Mucosa of stomach (tissue), 1 donor: ENCODE results near the gene ENTPD2.

Experiments used
- H3K27me3 ChIP-seq: one replicate; pipeline ENCODE4 v1.7.0; 2013; ENCODE audit warnings: mild to moderate bottlenecking, low read length; ENCODE audit not compliant: control insufficient read depth, insufficient read depth
- H3K36me3 ChIP-seq: one replicate; pipeline ENCODE4 v1.7.0; 2013; ENCODE audit warnings: low read length; ENCODE audit not compliant: control insufficient read depth, insufficient read depth
- H3K4me1 ChIP-seq: one replicate; pipeline ENCODE4 v1.7.0; 2013; ENCODE audit warnings: mild to moderate bottlenecking, low read length; ENCODE audit not compliant: control insufficient read depth, insufficient read depth
- H3K4me3 ChIP-seq: one replicate; pipeline ENCODE4 v1.7.0; 2013; ENCODE audit warnings: low read length
- H3K9ac ChIP-seq: one replicate; pipeline ENCODE4 v1.7.0; 2013; ENCODE audit warnings: mild to moderate bottlenecking, low read length, moderate library complexity
- H3K9me3 ChIP-seq: one replicate; pipeline ENCODE4 v1.7.0; 2013; ENCODE audit warnings: mild to moderate bottlenecking, low read length, moderate library complexity; ENCODE audit not compliant: control insufficient read depth
- donor health status: Pancreatic carcinoma.

Gene ENTPD2

GRCh38 chr9:137045294-137046087 lies 8.4 kb downstream of the ENTPD2 start:
- Histone ChIP-seq H3K9me3 (no peaks in the 10 kb centered on the region), H3K9ac (peak overlapping the region; percentile 61), H3K4me1 (peaks cover 36% of the 10 kb centered on the region), H3K4me3 (peak overlapping the region; percentile 71), H3K27me3 (peaks cover 18% of the 10 kb centered on the region), H3K36me3 (no peaks in the 10 kb centered on the region)

DNA sequence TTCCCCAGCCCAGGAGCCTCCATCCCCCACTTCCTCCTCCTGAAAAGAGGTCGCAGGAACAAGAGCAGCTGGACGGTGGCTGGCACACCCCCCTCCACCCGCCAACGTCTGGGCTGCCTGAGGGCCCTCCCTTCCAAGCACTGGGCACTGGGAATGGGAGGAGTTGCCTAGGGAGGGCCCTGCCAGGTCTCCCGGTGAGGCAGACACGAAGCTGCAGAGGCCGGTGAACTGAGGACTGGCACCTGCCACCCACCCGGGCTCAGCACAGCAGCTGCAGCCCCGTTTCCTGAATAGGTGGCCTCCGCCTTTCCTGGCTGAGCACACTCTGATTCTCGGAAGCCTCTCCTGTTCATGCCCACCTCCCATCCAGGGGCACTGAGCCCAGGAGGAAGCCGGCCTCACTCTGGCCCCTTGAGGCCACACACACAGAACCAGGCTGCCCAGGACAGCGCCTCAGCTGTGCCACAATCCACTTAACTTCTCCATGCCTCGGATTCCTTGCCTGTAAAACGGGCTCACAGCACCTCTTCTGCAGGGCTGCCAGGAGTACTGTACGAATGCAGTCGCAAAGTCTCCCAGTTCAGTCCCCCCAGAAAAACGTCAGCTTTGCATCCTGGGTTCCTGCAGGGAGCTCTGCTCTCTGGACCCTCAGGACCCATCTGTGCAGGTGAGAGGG lies 9.2 kb downstream of the ENTPD2 start:
- H3K36me3 ChIP-seq, result no peaks in the 10 kb centered on the region
- peaks cover 13% of the 10 kb centered on the region for H3K27me3 ChIP-seq
- H3K9me3 ChIP-seq, result no peaks in the 10 kb centered on the region
- H3K4me3 ChIP-seq, result peak overlapping the region; percentile 71
- peaks cover 35% of the 10 kb centered on the region for H3K4me1 ChIP-seq
- H3K9ac ChIP-seq, result peak overlapping the region; percentile 61

DNA sequence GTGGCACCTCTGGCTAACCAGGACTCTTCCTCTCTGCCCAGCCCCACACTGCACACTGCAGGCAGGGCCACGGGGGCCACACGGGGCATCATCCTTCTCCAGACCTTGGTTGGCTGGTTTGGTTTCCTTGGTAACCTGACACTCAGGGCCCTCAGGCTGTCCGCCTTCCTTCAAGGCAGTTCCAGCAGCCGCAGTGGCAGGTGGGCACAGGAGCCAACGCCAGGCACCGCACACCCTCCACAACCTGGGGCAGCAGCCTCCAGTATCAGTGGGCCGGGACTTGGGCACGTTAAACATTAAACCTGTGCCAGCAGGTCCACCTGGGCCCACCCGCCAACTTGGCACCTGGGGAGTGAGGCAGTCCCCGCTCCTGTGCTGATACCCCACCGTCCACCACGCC lies 9.8 kb downstream of the ENTPD2 start:
- Histone ChIP-seq H3K4me1 (peaks cover 33% of the 10 kb centered on the region), H3K36me3 (no peaks in the 10 kb centered on the region), H3K9ac (peak overlapping the region; percentile 41), H3K27me3 (peaks cover 7% of the 10 kb centered on the region), H3K4me3 (no peak overlapping the region), H3K9me3 (no peaks in the 10 kb centered on the region)

DNA sequence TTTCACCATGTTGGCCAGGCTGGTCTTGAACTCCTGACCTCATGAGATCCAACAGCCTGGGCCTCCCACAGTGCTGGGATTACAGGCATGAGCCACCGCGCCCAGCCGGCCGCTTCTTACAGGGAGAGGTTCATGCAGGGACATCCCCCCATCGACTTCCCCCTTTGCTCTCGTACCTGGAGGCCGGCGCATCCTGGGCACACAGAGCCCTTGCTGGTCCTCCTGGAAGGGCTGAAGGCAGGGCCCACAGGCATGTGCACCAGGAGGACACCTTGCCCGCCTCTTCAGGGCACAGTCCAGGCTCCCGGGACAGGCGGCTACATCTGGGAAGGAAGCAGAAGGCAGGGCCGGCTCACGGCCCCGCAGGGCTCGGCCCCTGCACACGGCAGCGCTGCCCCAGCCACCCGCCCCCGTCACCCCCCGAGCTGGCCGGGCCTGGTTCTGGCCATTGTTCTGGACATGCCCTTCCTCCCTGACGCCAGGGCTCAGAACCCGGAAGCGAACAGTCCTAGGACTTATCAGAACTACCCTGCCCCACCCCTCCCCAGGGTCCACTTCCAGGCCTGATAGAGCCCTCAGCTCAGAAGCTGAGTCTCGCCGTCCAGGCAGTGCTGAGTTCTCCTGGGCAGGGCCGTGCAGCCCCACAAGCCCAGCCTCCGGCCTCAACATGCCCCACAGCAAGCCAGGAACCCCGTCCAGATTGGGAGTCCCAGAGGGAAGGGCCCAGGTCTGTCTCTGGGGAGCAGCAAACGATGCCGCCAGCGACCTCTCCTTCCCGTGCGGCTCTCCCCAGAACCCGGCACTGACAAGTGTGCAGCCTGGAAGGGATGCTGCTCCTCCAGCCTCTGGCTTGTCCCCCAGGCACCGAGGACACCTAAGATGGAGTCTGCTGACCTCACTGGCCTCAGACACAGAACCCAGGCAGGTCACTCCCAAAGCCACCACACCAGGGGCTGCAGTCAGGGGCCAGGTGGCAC lies 10.8 kb downstream of the ENTPD2 start:
- Histone ChIP-seq H3K4me3 (no peak overlapping the region), H3K9me3 (no peaks in the 10 kb centered on the region), H3K4me1 (peaks cover 33% of the 10 kb centered on the region), H3K27me3 (peaks cover 7% of the 10 kb centered on the region), H3K9ac (peak overlapping the region; percentile 1), H3K36me3 (no peaks in the 10 kb centered on the region)

DNA sequence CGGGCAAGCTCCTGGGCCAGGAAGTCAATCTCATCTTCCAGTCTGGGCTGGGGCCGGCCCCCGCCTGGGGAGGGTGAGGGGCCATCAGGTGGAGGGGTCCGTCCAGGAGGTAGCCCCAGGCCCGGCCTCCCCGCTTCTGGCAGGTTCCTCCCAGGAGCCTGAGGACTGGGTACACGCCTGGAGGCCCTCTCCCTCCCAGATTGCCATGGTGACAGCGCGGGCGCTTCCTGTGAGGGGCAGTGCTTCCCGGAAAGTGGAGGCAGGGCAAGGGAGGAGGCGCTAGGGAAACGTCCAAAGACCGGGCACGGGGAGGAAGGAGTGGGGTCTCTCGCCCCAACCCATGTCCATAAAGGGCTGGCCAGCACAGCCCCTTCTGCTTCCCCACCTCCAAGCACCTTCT lies 12.7 kb downstream of the ENTPD2 start:
- H3K4me1 ChIP-seq, result peaks cover 29% of the 10 kb centered on the region
- H3K4me3 ChIP-seq, result no peak overlapping the region
- H3K9ac ChIP-seq, result no peak overlapping the region
- no peaks in the 10 kb centered on the region for H3K36me3 ChIP-seq
- H3K9me3 ChIP-seq, result no peaks in the 10 kb centered on the region
- H3K27me3 ChIP-seq, result no peaks in the 10 kb centered on the region

DNA sequence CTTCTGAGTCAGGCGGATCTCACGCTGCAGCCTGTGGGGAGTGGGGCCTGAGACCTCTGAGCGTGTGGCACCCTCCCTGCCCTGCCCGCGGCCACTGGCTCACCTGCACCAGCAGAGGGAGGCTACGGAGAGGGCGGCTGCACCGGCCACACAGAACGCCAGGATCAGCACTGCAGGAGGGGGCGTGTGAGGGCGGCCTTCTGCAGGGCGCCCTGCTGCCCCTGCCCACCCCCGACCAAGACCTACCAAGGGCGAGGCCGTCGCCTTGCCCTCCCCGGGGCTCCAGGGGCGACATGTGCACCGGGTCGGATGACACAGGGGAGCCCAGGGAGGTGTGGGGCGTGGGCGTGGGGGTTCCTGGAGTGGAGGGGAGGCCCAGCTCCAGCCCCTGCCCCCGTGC lies 13.3 kb downstream of the ENTPD2 start:
- Histone ChIP-seq H3K27me3 (peaks cover 3% of the 10 kb centered on the region), H3K4me1 (peaks cover 30% of the 10 kb centered on the region), H3K9me3 (no peaks in the 10 kb centered on the region), H3K4me3 (no peak overlapping the region), H3K9ac (no peak overlapping the region), H3K36me3 (no peaks in the 10 kb centered on the region)

GRCh38 chr9:137039611-137040366 lies 14.1 kb downstream of the ENTPD2 start:
- Histone ChIP-seq H3K4me1 (peaks cover 32% of the 10 kb centered on the region), H3K9me3 (no peaks in the 10 kb centered on the region), H3K9ac (no peak overlapping the region), H3K4me3 (no peak overlapping the region), H3K27me3 (peaks cover 5% of the 10 kb centered on the region), H3K36me3 (no peaks in the 10 kb centered on the region)

DNA sequence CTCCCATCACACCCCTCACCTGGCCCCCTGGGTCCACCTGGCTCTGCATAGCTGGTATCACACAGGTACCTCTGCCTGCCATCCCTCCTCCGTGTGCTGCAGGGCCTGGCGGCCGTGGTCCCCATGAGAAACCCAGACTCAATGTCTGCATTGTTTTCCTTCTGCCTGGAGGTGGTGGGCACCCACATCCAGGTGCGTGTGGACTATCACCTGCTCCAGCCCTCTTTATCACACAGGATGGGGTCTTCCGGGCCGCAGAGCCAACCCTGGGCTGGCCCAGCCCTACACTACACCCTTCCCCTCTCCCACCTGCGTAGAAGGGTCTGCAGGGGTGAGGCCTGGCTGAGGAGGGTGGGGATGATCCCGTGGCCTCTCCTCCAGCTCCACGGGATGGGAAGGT lies 14.9 kb downstream of the ENTPD2 start:
- H3K27me3 ChIP-seq, result peaks cover 9% of the 10 kb centered on the region
- H3K9ac ChIP-seq, result no peak overlapping the region
- no peaks in the 10 kb centered on the region for H3K36me3 ChIP-seq
- no peaks in the 10 kb centered on the region for H3K9me3 ChIP-seq
- peaks cover 28% of the 10 kb centered on the region for H3K4me1 ChIP-seq
- no peak overlapping the region for H3K4me3 ChIP-seq

DNA sequence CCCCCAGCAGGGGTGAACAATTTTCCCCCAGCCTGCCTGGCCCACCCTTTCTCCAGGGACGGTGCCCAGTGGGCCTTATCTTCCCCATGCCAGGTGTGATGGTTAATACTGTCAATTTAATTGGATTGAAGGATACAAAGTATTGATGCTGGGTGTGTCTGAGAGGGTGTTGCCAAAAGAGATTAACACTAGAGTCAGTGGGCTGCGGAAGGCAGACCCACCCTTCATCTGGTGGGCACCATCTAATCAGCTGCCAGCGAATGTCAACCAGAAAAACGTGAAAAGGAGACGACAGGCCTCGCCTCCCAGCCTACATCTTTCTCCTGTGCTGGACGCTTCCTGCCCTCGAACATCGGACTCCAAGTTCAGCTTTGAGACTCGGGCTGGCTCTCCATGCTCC lies 16.4 kb downstream of the ENTPD2 start:
- Histone ChIP-seq H3K36me3 (no peaks in the 10 kb centered on the region), H3K9me3 (no peaks in the 10 kb centered on the region), H3K27me3 (peaks cover 9% of the 10 kb centered on the region), H3K4me3 (no peak overlapping the region), H3K4me1 (peaks cover 14% of the 10 kb centered on the region), H3K9ac (no peak overlapping the region)

DNA sequence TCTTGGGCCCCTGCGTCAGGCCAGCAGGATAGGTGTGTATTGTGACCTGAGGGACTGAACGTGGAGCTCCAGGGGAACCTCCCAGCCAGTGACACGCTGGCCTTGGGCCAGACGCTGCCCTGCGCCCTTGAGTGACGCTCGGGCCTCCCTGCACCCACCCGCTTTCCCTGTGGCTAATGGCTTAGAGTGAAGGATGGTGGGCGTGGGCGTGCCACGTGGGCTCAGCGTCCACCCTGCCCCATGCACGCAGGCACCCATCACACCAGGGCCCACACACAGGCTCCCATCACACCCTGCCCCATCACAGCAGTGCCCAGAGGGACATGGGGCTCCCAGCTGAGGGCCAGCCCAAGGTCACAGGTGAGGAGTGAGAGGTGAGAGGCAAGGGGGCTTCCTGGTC lies 16.8 kb downstream of the ENTPD2 start:
- no peak overlapping the region for H3K4me3 ChIP-seq
- no peaks in the 10 kb centered on the region for H3K36me3 ChIP-seq
- peaks cover 9% of the 10 kb centered on the region for H3K27me3 ChIP-seq
- peaks cover 16% of the 10 kb centered on the region for H3K4me1 ChIP-seq
- H3K9ac ChIP-seq, result no peak overlapping the region
- no peaks in the 10 kb centered on the region for H3K9me3 ChIP-seq

GRCh38 chr9:137035937-137036336 lies 17.9 kb downstream of the ENTPD2 start:
- Histone ChIP-seq H3K4me3 (no peak overlapping the region), H3K9ac (no peak overlapping the region), H3K4me1 (peaks cover 23% of the 10 kb centered on the region), H3K9me3 (no peaks in the 10 kb centered on the region), H3K36me3 (no peaks in the 10 kb centered on the region), H3K27me3 (peaks cover 9% of the 10 kb centered on the region)
